GM08714 (cell line): ENCODE measurements around the gene MUCL1.

Experiments
- H3K4me3 ChIP-seq: fragments of 200-500 bp; sonication (Bioruptor generic); 2 replicates; pipeline ENCODE4 v1.5.1; 2014; ENCODE audit warnings: mild to moderate bottlenecking, low read length, inconsistent platforms
- ZNF274 ChIP-seq: IDR thresholded peaks from 2 replicates; pipeline ENCODE4 v1.6.1; 2012; ENCODE audit warnings: mild to moderate bottlenecking, low read depth, low read length

Gene MUCL1, protein sequence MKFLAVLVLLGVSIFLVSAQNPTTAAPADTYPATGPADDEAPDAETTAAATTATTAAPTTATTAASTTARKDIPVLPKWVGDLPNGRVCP

DNA sequence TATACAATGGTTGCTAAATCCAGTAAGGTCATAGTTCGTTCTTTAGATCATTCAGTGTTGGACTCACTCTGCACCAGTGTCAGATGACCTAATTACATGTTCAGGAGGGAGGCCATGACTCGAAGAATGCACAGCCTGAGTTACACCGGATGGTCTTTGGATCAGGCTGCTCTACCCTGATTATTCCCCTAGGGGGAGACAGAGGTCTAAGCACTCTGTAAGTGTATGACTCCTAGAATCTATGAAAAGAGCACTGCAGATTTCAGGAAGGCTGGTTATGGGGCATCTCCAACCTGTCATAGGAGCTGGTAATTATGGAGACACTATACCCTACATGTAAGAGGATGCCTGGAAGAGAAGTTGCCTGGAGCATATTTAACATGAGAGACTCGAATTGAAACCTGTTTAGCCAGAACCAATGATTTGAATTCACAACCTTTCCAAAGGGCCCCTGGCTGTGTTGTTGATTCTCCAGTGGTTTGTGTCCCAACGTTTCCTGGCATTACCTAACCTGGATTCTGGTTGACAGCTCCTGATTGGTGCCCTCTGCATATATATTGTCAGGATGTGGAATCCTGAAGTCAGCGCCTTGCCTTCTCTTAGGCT lies at the start of gene MUCL1:
MUCL1 (plus strand) TSS at position 584 of the 606 bp plus-strand sequence. CDS start 67 bp downstream, outside the sequence.
- H3K4me3 ChIP-seq = no peak within 1 kb of the TSS
- TF ChIP-seq ZNF274 = no peak

DNA sequence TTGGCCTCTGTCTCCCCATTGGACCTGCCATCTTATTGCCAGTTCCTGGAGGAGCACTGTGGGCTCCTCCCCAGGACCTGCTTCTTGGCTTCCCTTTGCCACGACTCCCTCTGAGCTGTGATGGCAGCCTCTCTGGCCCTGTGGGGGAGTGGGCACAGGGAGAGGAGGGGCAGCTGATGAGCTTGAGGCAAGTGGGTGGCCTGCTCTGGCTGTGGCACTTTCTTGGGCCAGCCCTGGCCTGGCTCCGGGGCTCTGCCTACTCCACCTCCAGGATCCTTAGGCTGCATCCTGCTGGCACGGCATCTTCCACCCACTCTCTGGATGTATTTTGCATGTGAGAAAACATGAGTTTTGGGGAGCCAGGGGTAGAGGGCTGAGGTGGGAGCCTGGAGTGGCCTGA lies 32.6 kb upstream of the MUCL1 start:
- no peak overlapping the region for H3K4me3 ChIP-seq
- no peak for TF ChIP-seq ZNF274

DNA sequence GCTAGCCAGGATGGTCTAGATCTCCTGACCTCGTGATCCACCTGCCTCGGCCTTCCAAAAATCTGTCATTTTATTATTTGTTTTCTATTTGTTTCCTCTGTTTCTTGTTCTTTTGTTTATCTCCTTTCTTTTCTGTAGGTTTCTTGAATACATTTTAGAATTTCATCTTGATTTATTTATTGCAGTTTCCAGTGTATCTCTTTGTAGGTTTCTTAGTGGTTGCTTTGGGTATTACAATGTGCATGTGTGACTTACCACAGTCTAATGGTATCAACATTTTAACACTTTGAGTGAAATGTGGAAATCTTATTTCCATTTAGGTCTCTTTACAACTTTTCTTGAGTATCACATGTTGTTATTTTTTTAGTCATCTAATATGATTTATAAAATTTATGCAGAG lies 29.9 kb upstream of the MUCL1 start:
- TF ChIP-seq ZNF274 = no peak

DNA sequence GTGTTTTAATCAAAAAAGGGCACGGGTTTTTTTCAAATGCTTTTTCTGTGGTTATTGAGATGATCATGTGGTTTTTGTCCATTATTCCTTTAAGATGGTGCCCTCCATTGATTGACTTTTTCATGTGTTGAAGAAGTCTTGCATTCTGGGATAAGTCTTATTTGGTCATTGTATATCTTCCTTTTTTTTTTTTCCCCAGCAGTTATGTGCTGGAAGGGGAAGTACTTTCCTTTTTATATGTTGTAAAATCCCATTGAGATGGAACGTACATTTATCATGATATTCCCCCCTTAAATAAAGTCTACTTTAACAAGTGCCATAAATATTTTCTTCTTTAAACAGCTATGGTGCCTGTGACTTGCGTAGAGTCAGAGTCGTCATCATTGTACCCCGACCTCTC lies 24.8 kb upstream of the MUCL1 start:
- no peak overlapping the region for H3K4me3 ChIP-seq
- no peak for TF ChIP-seq ZNF274

More for the DNA sequence above, 29.9 kb upstream of the MUCL1 start:
- H3K4me3 ChIP-seq = no peak overlapping the region

DNA sequence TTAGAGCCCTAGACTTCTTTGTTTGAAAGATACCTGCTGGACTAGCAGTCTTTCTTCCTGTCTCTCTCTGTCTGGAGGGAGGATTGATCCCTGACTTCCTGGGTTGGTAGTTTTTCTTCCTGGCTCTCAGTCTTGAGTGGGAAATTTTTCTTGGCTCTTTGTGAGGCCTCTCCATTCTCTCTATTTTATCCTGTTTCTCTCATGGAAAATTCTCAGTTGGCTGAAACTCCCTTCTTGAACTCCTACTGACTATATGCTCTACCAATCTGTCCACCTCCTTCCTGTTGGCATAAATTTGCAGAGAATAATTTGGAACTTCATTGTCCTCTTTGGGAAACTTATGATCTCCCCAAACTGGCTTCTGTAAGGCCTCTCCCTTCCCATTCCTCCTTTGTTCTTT lies 24.1 kb upstream of the MUCL1 start:
- no peak overlapping the region for H3K4me3 ChIP-seq
- no peak for TF ChIP-seq ZNF274

DNA sequence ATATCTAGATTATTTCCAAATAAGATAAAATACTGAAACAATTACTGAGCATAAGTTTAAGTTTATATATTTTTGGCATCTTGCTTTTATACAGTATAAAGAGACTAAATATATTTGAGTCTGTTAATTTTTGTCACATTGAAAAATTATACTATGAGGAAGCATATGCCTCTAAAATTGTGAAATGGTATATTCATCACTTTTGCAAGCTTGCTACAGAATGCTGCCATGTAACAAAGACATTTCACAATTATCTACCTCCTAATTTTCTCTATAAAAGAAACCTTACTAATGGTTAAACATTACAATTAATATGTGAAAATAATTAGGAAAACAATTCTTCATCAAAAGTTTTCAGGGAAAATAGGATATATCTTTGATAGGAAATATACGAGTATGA lies 22.7 kb upstream of the MUCL1 start:
- H3K4me3 ChIP-seq = no peak overlapping the region
- no peak for TF ChIP-seq ZNF274

DNA sequence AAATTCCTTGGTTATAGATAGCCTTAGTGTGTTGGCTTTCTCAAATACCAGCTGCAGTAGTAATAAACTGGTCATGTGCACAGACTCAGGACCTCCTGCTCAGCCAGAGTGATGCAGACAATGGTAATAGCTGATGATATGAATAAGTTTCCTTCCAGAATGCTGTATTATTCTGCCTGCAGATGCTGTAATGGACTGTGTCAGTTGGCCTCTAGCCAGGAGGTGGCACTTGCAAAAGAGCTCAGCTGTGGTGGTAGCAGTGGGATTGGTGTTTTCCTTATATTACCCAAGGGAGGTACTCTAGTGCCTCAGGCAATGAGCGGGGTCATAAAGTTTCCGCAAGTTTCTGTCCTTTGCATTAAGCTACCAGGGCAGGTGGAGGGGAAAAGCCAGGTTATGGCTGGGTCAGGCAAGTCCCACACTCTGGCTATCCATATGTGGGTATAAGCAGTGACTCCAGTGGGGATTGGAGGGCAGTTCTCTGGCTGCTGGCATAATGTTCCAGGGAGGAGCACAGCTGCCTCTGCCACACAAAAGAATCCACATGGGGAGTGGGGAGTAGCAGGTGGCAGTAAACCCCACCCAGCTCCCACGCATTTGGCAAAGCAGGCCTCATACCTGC lies 14.0 kb upstream of the MUCL1 start:
- H3K4me3 ChIP-seq = no peak overlapping the region
- TF ChIP-seq ZNF274 = no peak

DNA sequence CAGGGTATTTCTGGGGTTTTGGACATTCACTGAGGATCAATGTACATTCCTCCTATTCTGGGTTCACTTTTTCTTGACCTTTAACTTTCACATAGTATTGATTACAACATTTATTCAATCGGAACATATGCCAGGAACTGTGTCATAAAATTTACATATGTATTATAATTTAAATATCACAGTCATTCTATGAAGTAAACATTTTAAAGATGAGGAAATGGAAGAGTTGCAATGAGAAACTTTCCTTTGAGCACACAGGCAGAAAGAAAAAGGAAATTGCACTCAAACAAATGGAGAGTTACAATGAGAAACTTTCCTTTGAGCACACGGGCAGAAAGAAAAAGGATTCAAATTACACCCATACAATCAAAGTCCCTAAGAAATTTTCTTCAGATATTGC lies 3.1 kb downstream of the MUCL1 start:
- no peak overlapping the region for H3K4me3 ChIP-seq
- no peak for TF ChIP-seq ZNF274

DNA sequence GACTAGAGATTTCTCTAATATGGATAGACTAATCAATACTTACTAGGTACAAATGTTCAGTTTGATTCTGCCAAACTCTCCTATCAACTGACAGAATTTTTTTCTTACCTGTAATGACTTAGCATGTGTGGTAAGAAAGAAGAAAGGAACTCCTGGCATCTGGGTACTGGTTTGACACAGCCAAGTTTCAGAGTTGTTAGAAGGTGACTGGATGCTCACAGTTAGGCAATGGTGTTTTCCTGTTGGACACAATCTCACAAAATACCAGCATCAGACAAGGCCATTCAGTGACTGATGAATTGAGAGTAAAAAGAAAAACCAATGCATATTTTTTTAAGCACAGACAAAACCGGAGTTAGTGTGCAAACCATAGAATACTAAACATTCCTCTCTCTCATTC lies 4.2 kb downstream of the MUCL1 start:
- no peak overlapping the region for H3K4me3 ChIP-seq
- TF ChIP-seq ZNF274 = no peak

DNA sequence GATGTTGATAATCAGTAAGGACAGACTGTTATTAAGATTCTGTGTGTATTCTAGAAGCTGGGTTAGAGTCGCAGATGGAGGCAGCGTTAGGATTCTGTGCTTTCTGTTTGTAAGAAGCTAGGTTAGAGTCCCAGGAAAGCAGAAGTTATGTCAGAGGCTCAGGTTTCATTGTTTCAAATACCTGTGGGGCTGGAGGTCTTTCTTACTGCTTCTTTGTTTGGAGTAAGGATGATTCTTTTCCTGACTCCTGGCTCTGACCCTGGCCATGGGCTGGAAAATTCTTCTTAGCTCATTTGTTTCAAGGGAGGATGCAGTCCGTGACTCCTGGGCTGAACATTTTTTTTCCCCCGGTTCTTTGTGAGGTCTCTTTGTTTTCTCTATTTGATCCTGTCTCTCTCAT lies 5.2 kb downstream of the MUCL1 start:
- H3K4me3 ChIP-seq = no peak overlapping the region
- no peak for TF ChIP-seq ZNF274

DNA sequence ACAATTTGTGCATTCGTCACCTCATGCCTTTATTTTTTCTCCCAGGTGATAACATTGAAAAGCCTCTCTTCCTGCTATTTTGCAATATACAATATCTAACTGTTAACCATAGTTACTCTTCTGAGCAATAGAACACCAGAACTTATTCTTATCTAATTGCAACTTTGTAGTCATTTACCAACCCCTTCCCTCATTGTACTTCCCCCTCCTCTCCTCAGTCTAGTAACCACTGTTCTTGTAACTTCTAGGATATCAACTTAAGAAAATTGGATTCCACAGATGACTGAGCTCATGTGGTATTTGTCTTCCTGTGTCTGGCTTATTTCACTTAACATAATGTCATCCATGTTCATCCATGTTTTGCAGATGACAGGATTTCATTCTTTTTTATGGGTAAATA lies 7.6 kb downstream of the MUCL1 start:
- no peak for TF ChIP-seq ZNF274

DNA sequence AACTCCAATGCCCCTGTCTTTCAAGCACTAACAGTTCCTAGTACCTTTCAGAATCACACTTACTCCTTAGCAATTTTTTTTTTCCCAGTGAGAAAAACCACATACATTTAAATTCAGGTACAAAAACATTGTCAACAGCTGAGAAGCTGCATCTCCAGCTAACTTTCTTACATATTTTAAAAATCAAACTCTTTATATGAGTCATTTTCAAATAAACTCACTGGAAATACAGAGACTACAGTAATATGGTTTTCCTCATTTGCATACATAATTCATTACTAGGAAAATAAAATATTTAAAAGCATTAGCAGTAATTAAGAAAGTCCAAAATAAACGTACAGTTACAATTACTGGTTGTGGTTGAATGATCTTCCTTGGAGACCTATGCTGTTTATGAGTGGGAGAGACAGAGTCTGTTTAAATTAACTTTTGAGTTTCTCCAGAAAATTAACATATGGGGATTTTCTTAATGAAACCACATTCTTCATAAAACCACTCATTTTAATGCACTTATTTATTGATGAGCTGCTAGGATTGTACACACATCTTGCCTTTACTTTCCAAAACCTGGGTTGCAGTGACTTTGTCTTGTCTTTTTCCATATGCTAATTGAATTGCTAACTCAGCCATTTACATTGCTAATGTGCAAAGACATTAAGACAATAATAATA lies 9.8 kb downstream of the MUCL1 start:
- TF ChIP-seq ZNF274 = no peak
- H3K4me3 ChIP-seq = no peak overlapping the region

More for the DNA sequence above, 7.6 kb downstream of the MUCL1 start:
- H3K4me3 ChIP-seq = no peak overlapping the region

DNA sequence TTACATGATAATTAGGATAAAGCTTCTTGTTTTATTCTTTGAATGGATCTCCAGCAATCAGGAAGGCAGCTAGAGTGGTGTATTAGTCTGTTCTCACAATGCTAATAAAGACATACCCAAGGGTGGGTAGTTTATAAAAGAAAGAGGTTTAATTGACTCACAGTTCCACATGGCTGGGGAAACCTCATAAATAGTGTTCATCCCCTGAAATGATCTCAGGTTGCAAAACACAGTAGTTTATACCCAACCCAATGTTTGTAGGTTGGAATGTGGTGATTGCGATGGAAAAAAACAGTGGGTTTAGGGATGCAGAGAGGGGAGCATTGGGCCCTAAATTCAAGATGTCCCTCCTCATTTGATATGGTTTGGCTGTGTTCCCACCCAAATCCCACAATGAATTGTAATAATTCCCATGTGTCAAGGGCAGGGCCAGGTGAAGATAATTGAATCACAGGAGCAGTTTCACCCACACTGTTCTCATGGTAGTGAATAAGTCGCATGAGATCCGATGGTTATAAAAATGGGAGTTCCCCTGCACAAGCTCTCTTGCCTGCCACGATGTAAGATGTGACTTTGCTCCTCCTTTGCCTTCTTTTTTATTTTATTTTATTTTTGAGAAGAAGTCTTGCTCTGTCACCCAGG lies 11.5 kb downstream of the MUCL1 start:
- TF ChIP-seq ZNF274 = no peak
- no peak overlapping the region for H3K4me3 ChIP-seq

DNA sequence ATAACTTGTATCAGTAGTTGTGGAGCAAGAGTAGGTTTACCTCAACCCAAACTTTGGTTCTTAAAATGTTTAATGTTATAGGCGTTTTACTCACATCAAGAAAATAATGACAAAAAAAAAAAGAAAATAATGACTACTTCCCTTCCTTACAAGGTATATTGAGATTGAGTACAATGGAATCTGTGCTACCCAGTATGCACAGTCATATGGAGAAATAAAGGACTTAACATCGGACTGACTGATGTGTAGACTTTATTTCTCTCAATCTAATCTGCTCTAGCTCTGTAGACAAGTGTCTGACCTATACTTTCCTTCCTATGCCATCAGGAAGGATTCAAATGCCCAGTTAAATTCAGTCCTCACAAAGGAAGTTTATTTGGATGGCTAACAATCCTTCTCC lies 14.4 kb downstream of the MUCL1 start:
- no peak for TF ChIP-seq ZNF274
- H3K4me3 ChIP-seq = no peak overlapping the region

DNA sequence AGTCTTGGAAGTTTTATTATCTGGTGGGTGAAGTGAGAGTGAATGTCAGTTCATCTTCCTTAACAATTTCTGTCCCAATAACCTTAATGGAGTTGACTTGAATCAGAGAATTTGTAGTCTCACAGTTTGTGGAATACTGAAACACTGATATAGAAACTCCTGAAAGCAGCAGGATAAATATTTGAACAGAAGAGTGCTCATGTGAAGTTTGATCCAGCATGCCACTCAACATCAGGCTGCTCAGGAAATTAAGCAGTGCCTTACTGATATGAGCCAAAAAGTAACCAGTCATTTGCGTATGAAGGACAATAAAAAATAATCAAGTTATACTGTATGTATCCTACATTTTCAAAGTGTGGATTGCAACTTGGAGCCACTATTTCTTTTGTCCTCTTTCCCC lies 15.7 kb downstream of the MUCL1 start:
- H3K4me3 ChIP-seq = no peak overlapping the region
- TF ChIP-seq ZNF274 = no peak
